Peyer's patch (tissue), 4 donors: ENCODE results near the gene USP24. TPM values are rescaled to one million over a fixed set of nuclear protein-coding genes. Genes with fewer than 3 reads are reported as not detected.

Experiments
- DNase-seq, 3 donors: peaks; one replicate each; pipeline ENCODE4 v3.0.0-alpha.2; 2017 to 2019
- H3K27ac ChIP-seq, 4 donors: fragments of 200-600 bp; sonication (generic); one replicate each; pipeline ENCODE4 v1.5.1; 2016 to 2019
- H3K27me3 ChIP-seq, 2 donors: fragments of 200-600 bp; sonication (generic); one replicate each; pipeline ENCODE4 v1.5.1; 2019
- H3K36me3 ChIP-seq, 3 donors: fragments of 200-600 bp; sonication (generic); one replicate each; pipeline ENCODE4 v1.5.1; 2016 to 2019
- H3K4me1 ChIP-seq, 4 donors: fragments of 200-600 bp; sonication (generic); one replicate each; pipeline ENCODE4 v1.5.1; 2016 to 2019
- H3K4me3 ChIP-seq, 4 donors: fragments of 200-600 bp; sonication (generic); 1 replicate in 3 of 4; 2 replicates in 1 of 4; pipeline ENCODE4 v1.5.1; 2016 to 2019; ENCODE audit warnings: mild to moderate bottlenecking in 1 of 4
- H3K9me3 ChIP-seq, 4 donors: fragments of 200-600 bp; sonication (generic); one replicate each; pipeline ENCODE4 v1.5.1; 2016 to 2019; ENCODE audit warnings: mild to moderate bottlenecking in 1 of 4
- CTCF ChIP-seq, 6 experiments: fragments of 450-650 bp in 4 of 6; fragments of 200-600 bp in 2 of 6; sonication (generic) in 1 of 6; IDR thresholded peaks; one replicate each; pipeline ENCODE4 v1.5.1; 2017 to 2019; ENCODE audit warnings: antibody characterized with exemption in 6 of 6, mild to moderate bottlenecking in 3 of 6, moderate library complexity in 1 of 6
- POLR2A ChIP-seq, 2 donors: fragments of 450-650 bp; IDR thresholded peaks; one replicate each; pipeline ENCODE4 v1.5.1; 2017; ENCODE audit warnings: antibody characterized with exemption in 2 of 2, mild to moderate bottlenecking in 2 of 2, moderate library complexity in 2 of 2
- total RNA-seq, 4 donors: library from RNA; depleted of rRNA; stranded (reverse); fragments of >200 nt; gene quantifications; one replicate each; pipeline ENCODE4 v1.1.0, GENCODE V29; 2016

Gene USP24
- total RNA-seq, 4 donors from 2014 or later: 37.1 to 130 (median 47.0) TPM

- Histone ChIP-seq H3K27me3 (no peaks in the 10 kb centered on the region), H3K36me3 (no peaks in the 10 kb centered on the region), H3K9me3 (no peaks in the 10 kb centered on the region), H3K27ac (peak overlapping the region in 1 of 4 donors; percentile 58), H3K4me1 (no peaks in the 10 kb centered on the region), H3K4me3 (no peak overlapping the region)
- DNase-seq: no peak
- no peak for TF ChIP-seq POLR2A (IDR thresholded peaks at IDR 0.05)
- no peak for TF ChIP-seq CTCF (IDR thresholded peaks at IDR 0.05)
Observed at GRCh38 chr1:55252942-55253589, 37.9 kb upstream of the USP24 start.

GRCh38 chr1:55250399-55251075 is 35.4 kb upstream of the USP24 start:
- no peak for TF ChIP-seq CTCF (IDR thresholded peaks at IDR 0.05)
- no peak for TF ChIP-seq POLR2A (IDR thresholded peaks at IDR 0.05)
- Histone ChIP-seq H3K27ac (no peak overlapping the region), H3K4me1 (no peaks in the 10 kb centered on the region), H3K36me3 (no peaks in the 10 kb centered on the region), H3K4me3 (no peak overlapping the region), H3K27me3 (no peaks in the 10 kb centered on the region), H3K9me3 (no peaks in the 10 kb centered on the region)
- no peak for DNase-seq

- no peak for DNase-seq
- no peaks in the 10 kb centered on the region for H3K4me1 ChIP-seq
- H3K36me3 ChIP-seq: no peaks in the 10 kb centered on the region
- H3K27ac ChIP-seq: no peak overlapping the region
- no peaks in the 10 kb centered on the region for H3K27me3 ChIP-seq
- TF ChIP-seq POLR2A (IDR thresholded peaks at IDR 0.05) (no peak), CTCF (IDR thresholded peaks at IDR 0.05) (no peak)
- H3K9me3 ChIP-seq: no peaks in the 10 kb centered on the region
- H3K4me3 ChIP-seq: no peak overlapping the region
Observed at GRCh38 chr1:55249646-55250398, 34.7 kb upstream of the USP24 start.

GRCh38 chr1:55246896-55247295 is 31.7 kb upstream of the USP24 start:
- Histone ChIP-seq H3K4me1 (no peaks in the 10 kb centered on the region), H3K27me3 (no peaks in the 10 kb centered on the region), H3K36me3 (no peaks in the 10 kb centered on the region), H3K4me3 (no peak overlapping the region), H3K27ac (no peak overlapping the region), H3K9me3 (no peaks in the 10 kb centered on the region)
- DNase-seq: no peak
- TF ChIP-seq CTCF (IDR thresholded peaks at IDR 0.05): no peak
- no peak for TF ChIP-seq POLR2A (IDR thresholded peaks at IDR 0.05)

- H3K36me3 ChIP-seq: no peaks in the 10 kb centered on the region
- no peak overlapping the region for H3K4me3 ChIP-seq
- TF ChIP-seq POLR2A (IDR thresholded peaks at IDR 0.05) (no peak), CTCF (IDR thresholded peaks at IDR 0.05) (no peak)
- no peak for DNase-seq
- no peaks in the 10 kb centered on the region for H3K4me1 ChIP-seq
- no peak overlapping the region for H3K27ac ChIP-seq
- no peaks in the 10 kb centered on the region for H3K9me3 ChIP-seq
- H3K27me3 ChIP-seq: no peaks in the 10 kb centered on the region
Observed at GRCh38 chr1:55246331-55246730, 31.2 kb upstream of the USP24 start.
